SKM-1 (cell line): Measurements from ENCODE around the gene NELFB.
"Not testable (repeated sequence)": the region's sequence is repeated elsewhere in the genome, so short reads cannot be mapped to it uniquely, and the experiment has no call there.

Source experiments
- DNase-seq: peaks from one replicate; lab custom pipeline; 2025; ENCODE audit not compliant: unreplicated experiment; lab: John Stamatoyannopoulos, UW

The NELFB gene

GRCh38 chr9:137234758-137235423 is 20.2 kb upstream of the NELFB start:
- no peak for DNase-seq

GRCh38 chr9:137235424-137236237 is 19.5 kb upstream of the NELFB start:
- DNase-seq, result no peak

- peak; percentile 61 for DNase-seq
These were observed 18.7 kb upstream of the NELFB start for GRCh38 chr9:137236238-137236935.

- no peak for DNase-seq
These were observed 18.1 kb upstream of the NELFB start for GRCh38 chr9:137236936-137237421.

- DNase-seq, result no peak
These were observed 17.1 kb upstream of the NELFB start for GRCh38 chr9:137237759-137238726.

GRCh38 chr9:137239541-137240200 is 15.5 kb upstream of the NELFB start:
- not testable (repeated sequence) for DNase-seq

- DNase-seq, result no peak
These were observed 14.7 kb upstream of the NELFB start for GRCh38 chr9:137240318-137240840.

GRCh38 chr9:137240841-137241489 is 14.2 kb upstream of the NELFB start, which contains the start of gene TUBB4B:
TUBB4B (plus strand) TSS chr9:137241287; CDS start chr9:137241361, 74 bp downstream.
- DNase-seq, result peak; percentile 99

GRCh38 chr9:137241490-137242268 is 13.4 kb upstream of the NELFB start:
- no peak for DNase-seq

- no peak for DNase-seq
These were observed 12.6 kb upstream of the NELFB start for GRCh38 chr9:137242269-137243203.

GRCh38 chr9:137243266-137243625 is 11.9 kb upstream of the NELFB start:
- not testable (repeated sequence) for DNase-seq

- no peak for DNase-seq
These were observed 11.3 kb upstream of the NELFB start for GRCh38 chr9:137243626-137244485.

- DNase-seq, result no peak
These were observed 10.4 kb upstream of the NELFB start for GRCh38 chr9:137244486-137245449.

- DNase-seq, result no peak
These were observed 9.4 kb upstream of the NELFB start for GRCh38 chr9:137245450-137246421.
